Nephron (organoid): Measurements from ENCODE around the gene IVNS1ABP.
"Not testable (repeated sequence)": the region's sequence is repeated elsewhere in the genome, so short reads cannot be mapped to it uniquely, and the experiment has no call there.

Experiments used
- H3K27ac Mint-ChIP-seq, 3 experiments: 2 replicates each; pipeline ENCODE4 v1.8.0; 2020; ENCODE audit warnings: mixed read lengths in 3 of 3, mild to moderate bottlenecking in 2 of 3, moderate library complexity in 1 of 3
- H3K27me3 Mint-ChIP-seq: 2 replicates; pipeline ENCODE4 v1.8.0; 2021; ENCODE audit warnings: low read depth, mild to moderate bottlenecking, moderate library complexity, mixed read lengths
- H3K36me3 Mint-ChIP-seq: 2 replicates; pipeline ENCODE4 v1.8.0; 2020; ENCODE audit warnings: low read depth, mixed read lengths
- H3K4me1 Mint-ChIP-seq: 2 replicates; pipeline ENCODE4 v1.8.0; 2020; ENCODE audit warnings: mixed read lengths
- H3K4me3 Mint-ChIP-seq, 3 experiments: 2 replicates each; pipeline ENCODE4 v1.8.0; 2020; ENCODE audit warnings: mild to moderate bottlenecking in 3 of 3, mixed read lengths in 3 of 3, moderate library complexity in 2 of 3
- H3K9me3 Mint-ChIP-seq: 2 replicates; pipeline ENCODE4 v1.8.0; 2020; ENCODE audit warnings: mixed read lengths
- TF ChIP-seq, protein P1 (sequence below), 3 experiments: fragments of 200-600 bp; sonication (generic); IDR thresholded peaks; one replicate each; pipeline ENCODE4 v1.5.0; 2021; ENCODE audit warnings: antibody characterized with exemption in 3 of 3; ENCODE audit not compliant: unreplicated experiment in 3 of 3

Gene IVNS1ABP

DNA sequence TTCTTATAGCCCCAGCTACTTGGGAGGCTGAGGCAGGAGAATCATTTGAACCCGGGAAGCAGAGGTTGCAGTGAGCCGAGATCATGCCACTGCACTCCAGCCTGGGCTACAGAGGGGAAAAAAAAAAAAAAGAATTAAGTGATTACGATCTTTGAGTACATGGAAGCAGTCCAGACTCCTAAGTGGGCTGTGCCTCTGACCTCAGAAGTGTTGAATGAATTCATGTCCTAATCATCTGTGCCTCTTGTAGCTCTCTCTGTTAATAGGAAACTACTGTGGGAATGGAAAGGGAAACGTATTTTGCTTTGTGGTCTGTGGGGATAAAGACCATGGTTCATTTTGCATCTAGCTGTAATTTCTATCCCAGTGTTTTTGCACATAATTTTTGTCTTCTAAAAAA lies 8.4 kb upstream of the IVNS1ABP start:
- Mint-ChIP-seq H3K36me3 (no peaks in the 10 kb centered on the region), H3K4me3 (no peak overlapping the region), H3K9me3 (no peaks in the 10 kb centered on the region), H3K27ac (peak overlapping the region in 1 of 3 experiments; percentile 32), H3K27me3 (no peaks in the 10 kb centered on the region), H3K4me1 (no peaks in the 10 kb centered on the region)
- TF ChIP-seq, protein P1, sequence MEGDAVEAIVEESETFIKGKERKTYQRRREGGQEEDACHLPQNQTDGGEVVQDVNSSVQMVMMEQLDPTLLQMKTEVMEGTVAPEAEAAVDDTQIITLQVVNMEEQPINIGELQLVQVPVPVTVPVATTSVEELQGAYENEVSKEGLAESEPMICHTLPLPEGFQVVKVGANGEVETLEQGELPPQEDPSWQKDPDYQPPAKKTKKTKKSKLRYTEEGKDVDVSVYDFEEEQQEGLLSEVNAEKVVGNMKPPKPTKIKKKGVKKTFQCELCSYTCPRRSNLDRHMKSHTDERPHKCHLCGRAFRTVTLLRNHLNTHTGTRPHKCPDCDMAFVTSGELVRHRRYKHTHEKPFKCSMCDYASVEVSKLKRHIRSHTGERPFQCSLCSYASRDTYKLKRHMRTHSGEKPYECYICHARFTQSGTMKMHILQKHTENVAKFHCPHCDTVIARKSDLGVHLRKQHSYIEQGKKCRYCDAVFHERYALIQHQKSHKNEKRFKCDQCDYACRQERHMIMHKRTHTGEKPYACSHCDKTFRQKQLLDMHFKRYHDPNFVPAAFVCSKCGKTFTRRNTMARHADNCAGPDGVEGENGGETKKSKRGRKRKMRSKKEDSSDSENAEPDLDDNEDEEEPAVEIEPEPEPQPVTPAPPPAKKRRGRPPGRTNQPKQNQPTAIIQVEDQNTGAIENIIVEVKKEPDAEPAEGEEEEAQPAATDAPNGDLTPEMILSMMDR (IDR thresholded peaks at IDR 0.05; ENCODE audit: unreplicated experiment in 3 of 3), result no peak

DNA sequence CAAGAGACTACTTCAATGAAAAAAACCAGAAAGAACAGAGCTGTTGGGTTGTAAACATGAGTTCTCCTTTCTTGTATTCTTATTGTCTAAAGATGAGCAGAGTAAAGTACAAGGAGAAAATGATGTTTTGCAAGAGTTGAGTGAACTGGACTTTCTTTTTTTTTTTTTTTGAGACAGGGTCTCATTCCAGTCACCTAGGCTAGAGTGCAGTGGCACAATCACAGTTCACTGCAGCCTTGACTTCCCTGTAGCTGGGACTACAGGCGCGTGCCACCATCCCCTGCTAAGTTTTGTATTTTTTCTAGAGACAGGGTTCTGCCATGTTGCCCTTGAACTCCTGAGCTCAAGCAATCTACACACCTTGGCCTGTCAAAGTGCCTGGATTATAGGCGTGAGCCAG lies 7.1 kb upstream of the IVNS1ABP start:
- no peaks in the 10 kb centered on the region for H3K27me3 Mint-ChIP-seq
- TF ChIP-seq, protein P1 (IDR thresholded peaks at IDR 0.05; ENCODE audit: unreplicated experiment in 3 of 3), result no peak
- no peaks in the 10 kb centered on the region for H3K4me1 Mint-ChIP-seq

DNA sequence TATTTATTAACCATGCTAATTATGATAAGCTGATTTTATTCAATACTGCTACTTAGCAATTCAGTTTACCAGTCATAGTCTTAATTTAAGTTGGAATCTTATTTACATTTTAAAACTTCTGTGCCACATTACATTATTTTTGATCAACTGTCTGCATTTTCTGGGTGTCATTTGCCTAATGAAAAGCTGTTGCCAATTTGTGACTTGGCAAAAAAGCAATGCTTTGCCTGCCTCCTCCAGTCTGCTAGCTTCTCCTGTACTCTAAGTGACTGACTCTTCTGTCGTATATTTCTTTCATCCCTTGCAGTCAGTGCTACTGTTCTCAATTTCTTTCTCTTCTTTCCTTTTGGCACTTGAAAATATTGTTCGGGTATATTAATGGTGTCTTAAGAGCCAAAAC lies 5.6 kb upstream of the IVNS1ABP start:
- TF ChIP-seq, protein P1 (IDR thresholded peaks at IDR 0.05; ENCODE audit: unreplicated experiment in 3 of 3), result no peak
- H3K27ac Mint-ChIP-seq, result peak overlapping the region in 1 of 3 experiments; percentile 41
- H3K36me3 Mint-ChIP-seq, result no peaks in the 10 kb centered on the region
- H3K4me1 Mint-ChIP-seq, result peaks cover 13% of the 10 kb centered on the region
- H3K4me3 Mint-ChIP-seq, result peak overlapping the region in 1 of 3 experiments; percentile 1
- H3K27me3 Mint-ChIP-seq, result no peaks in the 10 kb centered on the region
- no peaks in the 10 kb centered on the region for H3K9me3 Mint-ChIP-seq

More for the DNA sequence above, 7.1 kb upstream of the IVNS1ABP start:
- Mint-ChIP-seq H3K9me3 (no peaks in the 10 kb centered on the region), H3K4me3 (no peak overlapping the region), H3K27ac (no peak overlapping the region), H3K36me3 (no peaks in the 10 kb centered on the region)

DNA sequence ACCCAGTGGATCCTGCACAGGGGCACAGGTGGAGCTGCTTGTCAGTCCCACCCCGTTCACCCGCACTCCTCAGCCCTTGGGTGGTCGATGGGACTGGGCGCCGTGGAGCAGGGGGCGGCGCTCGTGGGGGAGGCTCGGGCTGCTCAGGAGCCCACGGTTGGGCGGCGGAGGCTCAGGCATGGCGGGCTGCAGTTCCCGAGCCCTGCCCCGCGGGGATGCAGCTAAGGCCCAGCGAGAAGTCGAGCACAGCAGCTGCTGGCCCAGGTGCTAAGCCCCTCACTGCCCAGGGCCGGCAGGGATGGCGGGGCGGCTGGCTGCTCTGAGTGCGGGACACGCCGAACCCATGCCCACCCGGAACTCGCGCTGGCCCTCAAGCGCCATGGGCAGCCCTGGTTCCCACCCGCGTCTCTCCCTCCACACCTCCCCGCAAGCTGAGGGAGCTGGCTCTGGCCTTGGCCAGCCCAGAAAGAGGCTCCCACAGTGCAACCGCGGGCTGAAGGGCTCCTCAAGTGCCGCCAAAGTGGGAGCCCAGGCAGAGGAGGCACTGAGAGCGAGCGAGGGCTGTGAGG lies 4.7 kb upstream of the IVNS1ABP start:
- not testable (repeated sequence) for H3K27me3 Mint-ChIP-seq, H3K9me3 Mint-ChIP-seq, H3K27ac Mint-ChIP-seq, H3K4me3 Mint-ChIP-seq, H3K36me3 Mint-ChIP-seq
- peaks cover 16% of the 10 kb centered on the region for H3K4me1 Mint-ChIP-seq

DNA sequence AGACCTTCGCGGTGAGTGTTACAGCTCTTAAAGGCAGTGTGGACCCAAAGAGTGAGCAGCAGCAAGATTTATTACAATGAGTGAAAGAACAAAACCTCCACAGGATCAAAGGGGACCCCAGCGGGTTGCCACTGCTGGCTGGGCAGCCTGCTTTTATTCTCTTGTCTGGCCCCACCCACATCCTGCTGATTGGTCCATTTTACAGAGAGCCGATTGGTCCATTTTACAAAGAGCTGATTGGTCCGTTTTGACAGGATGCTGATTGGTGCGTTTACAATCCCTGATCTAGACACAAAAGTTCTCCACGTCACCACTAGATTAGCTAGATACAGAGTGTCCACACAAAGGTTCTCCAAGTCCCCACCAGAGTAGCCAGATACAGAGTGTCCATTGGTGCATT lies 4.1 kb upstream of the IVNS1ABP start:
- not testable (repeated sequence) for H3K36me3 Mint-ChIP-seq, H3K4me3 Mint-ChIP-seq, H3K9me3 Mint-ChIP-seq, H3K27me3 Mint-ChIP-seq, H3K27ac Mint-ChIP-seq
- peaks cover 16% of the 10 kb centered on the region for H3K4me1 Mint-ChIP-seq

DNA sequence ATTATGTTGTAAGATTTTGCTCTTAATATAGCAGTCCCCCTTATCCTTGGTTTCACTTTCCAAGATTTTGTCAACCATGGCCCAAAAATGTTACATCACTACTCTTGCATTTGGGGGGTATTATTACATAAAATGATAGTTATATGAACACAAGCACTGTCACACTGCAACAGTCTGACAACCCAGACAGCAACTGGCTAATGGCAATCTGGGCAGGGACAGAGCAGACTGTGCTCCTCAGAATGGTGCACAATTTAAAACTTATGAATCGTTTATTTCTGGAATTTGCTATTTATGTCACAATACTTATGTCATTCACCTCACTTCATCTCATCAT lies 2.1 kb upstream of the IVNS1ABP start:
- Mint-ChIP-seq H3K27me3 (no peaks in the 10 kb centered on the region), H3K36me3 (no peaks in the 10 kb centered on the region), H3K4me3 (peak overlapping the region; percentile 62 to 94 (median 94)), H3K4me1 (peaks cover 32% of the 10 kb centered on the region), H3K9me3 (no peaks in the 10 kb centered on the region), H3K27ac (peak overlapping the region; percentile 76 to 99 (median 96))
- TF ChIP-seq, protein P1 (IDR thresholded peaks at IDR 0.05; ENCODE audit: unreplicated experiment in 3 of 3), result no peak

DNA sequence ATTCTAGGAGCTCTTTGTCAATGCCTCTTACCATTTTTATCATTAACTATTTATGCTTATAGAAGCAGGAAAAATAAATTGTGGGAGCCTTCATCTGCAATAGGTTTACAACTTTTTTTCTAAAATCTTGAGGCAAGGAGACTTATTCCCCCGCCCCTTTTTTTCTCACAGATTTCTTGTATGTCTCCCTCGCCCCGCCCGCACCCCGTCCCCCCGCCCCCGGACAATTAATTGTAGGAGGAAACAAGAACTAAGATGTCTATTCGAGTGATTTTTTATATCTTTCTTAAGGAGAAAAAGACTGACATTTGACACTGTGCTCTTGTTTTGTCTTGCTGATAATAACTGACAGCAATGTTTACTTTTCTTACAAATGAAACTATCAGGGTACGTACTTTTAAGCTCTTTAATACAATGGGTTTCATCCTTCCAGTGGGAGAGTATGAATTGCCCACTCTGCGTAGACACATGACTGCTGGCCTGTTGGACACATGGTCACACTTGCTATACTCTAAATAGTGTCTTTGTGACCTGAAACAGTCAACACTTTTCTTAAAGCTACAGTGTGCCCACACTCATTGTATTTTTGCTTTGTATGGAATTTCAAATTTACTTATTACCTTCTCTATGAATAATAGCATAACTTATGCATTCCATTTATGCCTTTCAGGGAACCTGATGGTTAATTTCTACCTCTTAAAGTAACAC lies 1.5 kb upstream of the IVNS1ABP start:
- Mint-ChIP-seq H3K4me1 (peaks cover 37% of the 10 kb centered on the region), H3K4me3 (peak overlapping the region; percentile 94 to 99 (median 94)), H3K9me3 (no peaks in the 10 kb centered on the region), H3K36me3 (no peaks in the 10 kb centered on the region), H3K27me3 (no peaks in the 10 kb centered on the region), H3K27ac (peak overlapping the region; percentile 96 to 99 (median 96))
- TF ChIP-seq, protein P1 (IDR thresholded peaks at IDR 0.05; ENCODE audit: unreplicated experiment in 3 of 3), result no peak
